NCI-H1436 (cell line): Measurements from ENCODE around the gene NYNRIN.
"Not testable (repeated sequence)": the region's sequence is repeated elsewhere in the genome, so short reads cannot be mapped to it uniquely, and the experiment has no call there.

Experiments used
- DNase-seq: peaks from one replicate; lab custom pipeline; 2025; lab: John Stamatoyannopoulos, UW

The NYNRIN gene

GRCh38 chr14:24398653-24399446, at the start of gene NYNRIN:
Gene NYNRIN (plus strand): TSS chr14:24399003. CDS start chr14:24399247, 244 bp downstream.
- DNase-seq = peak; percentile 17

- no peak for DNase-seq
Observed at GRCh38 chr14:24349742-24350141, 49.1 kb upstream of the NYNRIN start.

GRCh38 chr14:24351517-24351916, 47.3 kb upstream of the NYNRIN start:
- no peak for DNase-seq

GRCh38 chr14:24353559-24354481, 45.0 kb upstream of the NYNRIN start:
- no peak for DNase-seq

GRCh38 chr14:24354482-24354825, 44.3 kb upstream of the NYNRIN start:
- DNase-seq = not testable (repeated sequence)

GRCh38 chr14:24355009-24355408, 43.8 kb upstream of the NYNRIN start:
- no peak for DNase-seq

GRCh38 chr14:24356208-24356607, 42.6 kb upstream of the NYNRIN start:
- no peak for DNase-seq

- no peak for DNase-seq
Observed at GRCh38 chr14:24360281-24360680, 38.5 kb upstream of the NYNRIN start.

GRCh38 chr14:24361326-24361725, 37.5 kb upstream of the NYNRIN start:
- DNase-seq = no peak

GRCh38 chr14:24362241-24362960, 36.4 kb upstream of the NYNRIN start:
- no peak for DNase-seq

- no peak for DNase-seq
Observed at GRCh38 chr14:24363401-24363800, 35.4 kb upstream of the NYNRIN start.

- no peak for DNase-seq
Observed at GRCh38 chr14:24364841-24365240, 34.0 kb upstream of the NYNRIN start.

- DNase-seq = peak; percentile 91
Observed at GRCh38 chr14:24365600-24366412, 33.0 kb upstream of the NYNRIN start.

- DNase-seq = no peak
Observed at GRCh38 chr14:24366413-24366720, 32.4 kb upstream of the NYNRIN start.

GRCh38 chr14:24366721-24367513, 31.9 kb upstream of the NYNRIN start:
- peak; percentile 94 for DNase-seq

GRCh38 chr14:24367514-24368211, 31.1 kb upstream of the NYNRIN start, which contains the start of gene NFATC4:
Gene NFATC4 (plus strand): TSS chr14:24368184. CDS start chr14:24368341, 157 bp downstream.
- peak; percentile 91 for DNase-seq

- DNase-seq = no peak
Observed at GRCh38 chr14:24368212-24368561, 30.6 kb upstream of the NYNRIN start.

GRCh38 chr14:24368562-24369252, 30.1 kb upstream of the NYNRIN start:
- peak; percentile 76 for DNase-seq

- DNase-seq = no peak
Observed at GRCh38 chr14:24369463-24369862, 29.3 kb upstream of the NYNRIN start.
